DND-41 (cell line): ENCODE measurements around the gene ACCS.

ENCODE experiments used
- ATAC-seq: fragments of 200-7000 bp; cut with Tn5 transposase; 3 replicates; pipeline ENCODE4 v1.9.1; 2021; ENCODE audit warnings: low read depth; ENCODE audit not compliant: insufficient read depth
- DNase-seq: peaks from one replicate; pipeline ENCODE4 v3.0.0-alpha.2; 2020
- H2AFZ ChIP-seq: 2 replicates; pipeline ENCODE4 v1.6.0; 2012; ENCODE audit warnings: low read depth, low read length
- H3K27ac ChIP-seq: 2 replicates; pipeline ENCODE4 v1.5.1; 2012; ENCODE audit warnings: low read length, inconsistent platforms
- H3K27me3 ChIP-seq: fragments of 200-600 bp; sonication (generic); 2 replicates; pipeline ENCODE4 v1.6.0; 2012; ENCODE audit warnings: low read length, mild to moderate bottlenecking, inconsistent platforms; ENCODE audit not compliant: insufficient read depth, poor library complexity
- H3K36me3 ChIP-seq: 2 replicates; pipeline ENCODE4 v1.5.1; 2012; ENCODE audit warnings: low read length, inconsistent platforms; ENCODE audit not compliant: insufficient read depth
- H3K4me1 ChIP-seq: 2 replicates; pipeline ENCODE4 v1.5.1; 2012; ENCODE audit warnings: mild to moderate bottlenecking, low read length; ENCODE audit not compliant: insufficient read depth
- H3K4me2 ChIP-seq: 2 replicates; pipeline ENCODE4 v1.6.0; 2012; ENCODE audit warnings: mild to moderate bottlenecking, moderate library complexity, low read length, inconsistent platforms; ENCODE audit not compliant: insufficient read depth
- H3K4me3 ChIP-seq, 2 experiments: fragments of 200-600 bp in 1 of 2; shearing (Covaris generic) in 1 of 2; 2 replicates each; pipeline ENCODE4 v1.5.1; 2012 to 2016; ENCODE audit warnings: inconsistent platforms in 2 of 2, low read length in 2 of 2, mild to moderate bottlenecking in 2 of 2, low read depth in 1 of 2, moderate library complexity in 1 of 2
- H3K79me2 ChIP-seq: 2 replicates; pipeline ENCODE4 v1.6.0; 2012; ENCODE audit warnings: low read length, inconsistent platforms; ENCODE audit not compliant: insufficient read depth
- H3K9ac ChIP-seq: 2 replicates; pipeline ENCODE4 v1.6.0; 2012; ENCODE audit warnings: low read depth, mild to moderate bottlenecking, inconsistent platforms, low read length, moderate library complexity
- H3K9me3 ChIP-seq: 2 replicates; pipeline ENCODE4 v1.5.1; 2012; ENCODE audit warnings: low read length, moderate library complexity, mild to moderate bottlenecking, inconsistent platforms; ENCODE audit not compliant: insufficient read depth, severe bottlenecking
- H4K20me1 ChIP-seq: 2 replicates; pipeline ENCODE4 v1.6.0; 2012; ENCODE audit warnings: low read length; ENCODE audit not compliant: insufficient read depth
- EZH2 ChIP-seq: IDR thresholded peaks from 3 replicates; pipeline ENCODE4 v1.6.1; 2012; ENCODE audit warnings: borderline replicate concordance, low read depth, mild to moderate bottlenecking, moderate library complexity, low read length, inconsistent platforms; ENCODE audit not compliant: severe bottlenecking
- TF ChIP-seq, protein P1 (sequence below): IDR thresholded peaks from 2 replicates; pipeline ENCODE4 v1.5.1; 2012; ENCODE audit warnings: borderline replicate concordance, low read length, moderate library complexity, mild to moderate bottlenecking; ENCODE audit not compliant: poor library complexity, severe bottlenecking; ENCODE audit errors: extremely low read depth

Gene ACCS

DNA sequence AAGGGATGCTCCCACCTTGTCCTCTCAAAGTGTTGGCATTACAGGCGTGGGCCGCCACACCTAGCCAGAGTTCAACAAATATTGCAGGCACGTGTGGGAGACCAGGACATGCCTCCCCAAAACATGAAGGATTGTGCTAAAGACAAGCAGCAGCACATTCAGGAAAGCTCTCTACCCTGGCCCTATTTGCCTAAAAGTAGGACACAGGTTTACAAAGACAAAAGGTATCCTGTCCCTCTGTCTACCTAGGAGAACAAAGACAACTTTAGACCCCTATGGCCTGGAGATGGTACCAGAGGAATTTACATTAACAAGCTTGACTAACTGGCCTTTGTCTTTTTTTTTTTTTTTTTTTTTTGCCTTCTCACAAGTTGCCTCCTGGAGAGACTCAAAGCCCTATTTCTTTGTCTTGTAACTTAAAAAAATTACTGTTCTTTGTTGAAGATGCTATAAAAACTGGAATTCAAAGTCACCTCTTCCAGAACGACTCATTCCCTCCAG, 859 bp upstream of the ACCS start:
- Histone ChIP-seq H3K9ac (no peak overlapping the region), H3K4me3 (no peak overlapping the region), H3K4me1 (no peaks in the 10 kb centered on the region), H3K4me2 (no peak overlapping the region), H3K27ac (no peak overlapping the region), H3K27me3 (peaks cover 4% of the 10 kb centered on the region), H2AFZ (no peak overlapping the region), H3K79me2 (no peaks in the 10 kb centered on the region), H3K36me3 (no peaks in the 10 kb centered on the region), H4K20me1 (no peaks in the 10 kb centered on the region), H3K9me3 (no peaks in the 10 kb centered on the region)
- ATAC-seq (no peak), DNase-seq (no peak)
- TF ChIP-seq, protein P1, sequence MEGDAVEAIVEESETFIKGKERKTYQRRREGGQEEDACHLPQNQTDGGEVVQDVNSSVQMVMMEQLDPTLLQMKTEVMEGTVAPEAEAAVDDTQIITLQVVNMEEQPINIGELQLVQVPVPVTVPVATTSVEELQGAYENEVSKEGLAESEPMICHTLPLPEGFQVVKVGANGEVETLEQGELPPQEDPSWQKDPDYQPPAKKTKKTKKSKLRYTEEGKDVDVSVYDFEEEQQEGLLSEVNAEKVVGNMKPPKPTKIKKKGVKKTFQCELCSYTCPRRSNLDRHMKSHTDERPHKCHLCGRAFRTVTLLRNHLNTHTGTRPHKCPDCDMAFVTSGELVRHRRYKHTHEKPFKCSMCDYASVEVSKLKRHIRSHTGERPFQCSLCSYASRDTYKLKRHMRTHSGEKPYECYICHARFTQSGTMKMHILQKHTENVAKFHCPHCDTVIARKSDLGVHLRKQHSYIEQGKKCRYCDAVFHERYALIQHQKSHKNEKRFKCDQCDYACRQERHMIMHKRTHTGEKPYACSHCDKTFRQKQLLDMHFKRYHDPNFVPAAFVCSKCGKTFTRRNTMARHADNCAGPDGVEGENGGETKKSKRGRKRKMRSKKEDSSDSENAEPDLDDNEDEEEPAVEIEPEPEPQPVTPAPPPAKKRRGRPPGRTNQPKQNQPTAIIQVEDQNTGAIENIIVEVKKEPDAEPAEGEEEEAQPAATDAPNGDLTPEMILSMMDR = no peak
- TF ChIP-seq EZH2 = no peak

GRCh38 chr11:44066732-44067141, 667 bp downstream of the ACCS start:
- Histone ChIP-seq H3K79me2 (no peaks in the 10 kb centered on the region), H2AFZ (no peak overlapping the region), H3K4me3 (no peak overlapping the region), H3K36me3 (no peaks in the 10 kb centered on the region), H3K9me3 (no peaks in the 10 kb centered on the region), H3K27me3 (peaks cover 4% of the 10 kb centered on the region), H4K20me1 (no peaks in the 10 kb centered on the region), H3K4me1 (no peaks in the 10 kb centered on the region), H3K4me2 (no peak overlapping the region), H3K9ac (no peak overlapping the region), H3K27ac (no peak overlapping the region)
- DNase-seq (no peak), ATAC-seq (no peak)
- TF ChIP-seq, protein P1 = no peak
- no peak for TF ChIP-seq EZH2

- no peak overlapping the region for H3K4me2 ChIP-seq
- peaks cover 4% of the 10 kb centered on the region for H3K27me3 ChIP-seq
- no peaks in the 10 kb centered on the region for H3K4me1 ChIP-seq
- ATAC-seq = no peak
- no peaks in the 10 kb centered on the region for H4K20me1 ChIP-seq
- no peak overlapping the region for H3K9ac ChIP-seq
- H3K4me3 ChIP-seq = no peak overlapping the region
- no peak overlapping the region for H3K27ac ChIP-seq
- H3K79me2 ChIP-seq = no peaks in the 10 kb centered on the region
- H3K9me3 ChIP-seq = no peaks in the 10 kb centered on the region
- H3K36me3 ChIP-seq = no peaks in the 10 kb centered on the region
- DNase-seq = no peak
- H2AFZ ChIP-seq = no peak overlapping the region
- TF ChIP-seq, protein P1 = no peak
- TF ChIP-seq EZH2 = no peak
Measured at GRCh38 chr11:44067266-44067665, 1.2 kb downstream of the ACCS start.

DNA sequence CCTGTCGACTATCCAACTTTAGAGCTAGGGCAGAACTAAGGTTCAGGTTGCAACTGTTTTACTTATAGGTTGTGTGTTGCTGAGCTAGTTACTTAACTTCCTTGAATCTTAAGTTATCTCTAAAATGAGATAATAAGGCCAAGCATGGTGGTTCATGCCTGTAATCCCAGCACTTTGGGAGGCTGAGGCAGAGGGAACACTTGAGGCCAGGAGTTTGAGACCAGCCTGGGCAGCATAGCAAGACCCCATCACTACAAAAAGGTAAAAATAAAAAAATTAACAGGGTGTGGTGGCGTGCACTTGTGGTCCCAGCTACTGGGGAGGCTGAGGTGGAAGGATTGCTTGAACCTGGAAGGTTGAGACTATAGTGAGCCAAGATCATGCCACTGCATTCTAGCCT, 2.1 kb downstream of the ACCS start:
- DNase-seq (no peak), ATAC-seq (no peak)
- Histone ChIP-seq H3K36me3 (no peaks in the 10 kb centered on the region), H3K4me2 (no peak overlapping the region), H3K9me3 (no peaks in the 10 kb centered on the region), H2AFZ (no peak overlapping the region), H3K4me1 (no peaks in the 10 kb centered on the region), H3K27me3 (peaks cover 4% of the 10 kb centered on the region), H3K79me2 (no peaks in the 10 kb centered on the region), H3K27ac (no peak overlapping the region), H3K4me3 (no peak overlapping the region), H4K20me1 (no peaks in the 10 kb centered on the region), H3K9ac (no peak overlapping the region)
- TF ChIP-seq, protein P1 = no peak
- TF ChIP-seq EZH2 = no peak
